Activated T-helper 17 cell treated with anti-CD3 and anti-CD28 coated beads, Interleukin-2, amount 50 U/mL, for 72 hours (primary cell): ENCODE results near the gene HSP90AA1. TPM values are rescaled to one million over a fixed set of nuclear protein-coding genes. Genes with fewer than 3 reads are reported as not detected.

Source experiments
- ATAC-seq: fragments of 150-1000 bp; cut with Tn5 transposase; replicated peaks from 2 replicates; pipeline ENCODE4 v1.10.0; 2021; ENCODE audit warnings: mild to moderate bottlenecking, moderate library complexity
- H3K27ac Mint-ChIP-seq: one replicate; pipeline ENCODE4 v1.8.0; 2022; ENCODE audit warnings: mixed read lengths
- H3K27me3 Mint-ChIP-seq: one replicate; pipeline ENCODE4 v1.8.0; 2022; ENCODE audit warnings: mixed read lengths
- H3K36me3 Mint-ChIP-seq: one replicate; pipeline ENCODE4 v1.8.0; 2022; ENCODE audit warnings: low read depth, mild to moderate bottlenecking, mixed read lengths
- H3K4me1 Mint-ChIP-seq: one replicate; pipeline ENCODE4 v1.8.0; 2022; ENCODE audit warnings: mixed read lengths
- H3K4me3 Mint-ChIP-seq: one replicate; pipeline ENCODE4 v1.8.0; 2022; ENCODE audit warnings: mild to moderate bottlenecking, mixed read lengths
- H3K9me3 Mint-ChIP-seq: one replicate; pipeline ENCODE4 v1.8.0; 2022; ENCODE audit warnings: mixed read lengths
- total RNA-seq, 2 donors: library from RNA; stranded (reverse); gene quantifications; one replicate each; pipeline ENCODE4 v1.2.3, GENCODE V29; 2022

The HSP90AA1 gene
- total RNA-seq, 2 donors from 2014 or later = 639 to 1,352 TPM

GRCh38 chr14:102105369-102105768 is 18.5 kb upstream of the HSP90AA1 start:
- no peaks in the 10 kb centered on the region for H3K9me3 Mint-ChIP-seq
- no peak for ATAC-seq
- H3K27ac Mint-ChIP-seq = no peak overlapping the region
- no peak overlapping the region for H3K4me3 Mint-ChIP-seq
- H3K4me1 Mint-ChIP-seq = no peaks in the 10 kb centered on the region
- H3K27me3 Mint-ChIP-seq = no peaks in the 10 kb centered on the region
- no peaks in the 10 kb centered on the region for H3K36me3 Mint-ChIP-seq

DNA sequence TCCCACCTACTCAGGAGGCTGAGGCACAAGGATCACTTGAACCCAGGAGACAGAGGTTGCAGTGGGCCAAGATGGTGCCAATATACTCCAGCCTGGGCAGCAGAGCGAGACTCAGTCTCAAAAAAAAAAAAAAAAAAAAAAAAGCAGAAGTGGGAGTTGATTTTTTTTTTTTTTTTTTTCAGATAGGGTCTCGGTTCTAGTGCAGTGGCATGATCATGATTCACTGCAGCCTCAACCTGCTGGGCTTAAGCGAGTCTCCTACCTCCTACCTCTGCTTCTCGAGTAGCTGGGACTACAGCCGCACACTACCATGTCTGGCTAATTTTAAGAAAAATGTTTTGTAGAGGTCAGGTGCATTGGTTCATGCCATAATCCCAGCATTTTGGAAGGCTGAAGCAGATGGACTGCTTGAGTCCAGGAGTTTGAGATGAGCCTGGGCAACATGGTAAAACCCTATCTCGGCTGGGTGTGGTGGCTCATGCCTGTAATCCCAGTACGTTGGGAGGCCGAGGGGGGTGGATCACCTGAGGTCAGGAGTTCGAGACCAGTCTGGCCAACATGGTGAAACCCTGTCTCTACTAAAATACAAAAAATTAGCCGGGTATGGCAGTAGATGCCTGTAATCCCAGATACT is 16.3 kb upstream of the HSP90AA1 start:
- H3K9me3 Mint-ChIP-seq = no peaks in the 10 kb centered on the region
- no peaks in the 10 kb centered on the region for H3K4me1 Mint-ChIP-seq
- no peak for ATAC-seq
- H3K27ac Mint-ChIP-seq = no peak overlapping the region
- no peaks in the 10 kb centered on the region for H3K27me3 Mint-ChIP-seq
- H3K36me3 Mint-ChIP-seq = no peaks in the 10 kb centered on the region
- H3K4me3 Mint-ChIP-seq = no peak overlapping the region

DNA sequence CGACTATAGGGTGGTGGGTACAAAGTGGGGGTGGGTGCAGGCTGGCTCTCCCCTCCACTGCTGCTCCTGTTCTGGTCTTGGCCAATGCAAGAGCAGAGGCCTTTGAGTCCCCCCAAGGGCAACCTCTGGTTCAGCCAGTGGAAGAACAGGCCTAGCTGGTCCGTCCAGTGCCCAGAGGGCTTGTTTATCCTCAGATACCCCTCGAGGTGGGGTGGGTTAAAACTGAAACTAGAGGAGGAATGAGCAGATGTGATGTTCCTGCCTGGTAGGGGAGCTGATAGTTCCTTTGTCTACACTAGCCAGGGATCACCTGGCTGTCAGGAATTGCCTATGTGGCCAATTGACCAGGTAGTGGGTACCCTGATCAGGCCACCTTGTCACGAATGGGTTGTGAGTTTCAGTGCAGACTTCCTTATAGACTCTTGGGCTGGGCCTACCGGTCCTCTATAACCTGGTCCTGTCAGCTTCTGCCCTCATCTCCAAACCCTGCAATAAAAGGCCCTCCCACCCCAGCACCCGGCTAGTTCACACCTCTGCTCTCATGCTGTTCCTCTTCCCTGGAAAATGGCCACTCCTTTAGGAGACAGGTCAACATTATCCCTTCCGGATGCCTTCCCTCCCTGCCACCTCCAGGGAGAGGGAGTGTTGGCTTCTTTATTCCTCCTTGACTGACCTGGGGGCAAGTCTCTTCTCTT is 10.7 kb upstream of the HSP90AA1 start:
- H3K9me3 Mint-ChIP-seq = no peaks in the 10 kb centered on the region
- H3K4me1 Mint-ChIP-seq = peaks cover 25% of the 10 kb centered on the region
- H3K27ac Mint-ChIP-seq = no peak overlapping the region
- ATAC-seq = no peak
- no peak overlapping the region for H3K4me3 Mint-ChIP-seq
- no peaks in the 10 kb centered on the region for H3K27me3 Mint-ChIP-seq
- no peaks in the 10 kb centered on the region for H3K36me3 Mint-ChIP-seq

DNA sequence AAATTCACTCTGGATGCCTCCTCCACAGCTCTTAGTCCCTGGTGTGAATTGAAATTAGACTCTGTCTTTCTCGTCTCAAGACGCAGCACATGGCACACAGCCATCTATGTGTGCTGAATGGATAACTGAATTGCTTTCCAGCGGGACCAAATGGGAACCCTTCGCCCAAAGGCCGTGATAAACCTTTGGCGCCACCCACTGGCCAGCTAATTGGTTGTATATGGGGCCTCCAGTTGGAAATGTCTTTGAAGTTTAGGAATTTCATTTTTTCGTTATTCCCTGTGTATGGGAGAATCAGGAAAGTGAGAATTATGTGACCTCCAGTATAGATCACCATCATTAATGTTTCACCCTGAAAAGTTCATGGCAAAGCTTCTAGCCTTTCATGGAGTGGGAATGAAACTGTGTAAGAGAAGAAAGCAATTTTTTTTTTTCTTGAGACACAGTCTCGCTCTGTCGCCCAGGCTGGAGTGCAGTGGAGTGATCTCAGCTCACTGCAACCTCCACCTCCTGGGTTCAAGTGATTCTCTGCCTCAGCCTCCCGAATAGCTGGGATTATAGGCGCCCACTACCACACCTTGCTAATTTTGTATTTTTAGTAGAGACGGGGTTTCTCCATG is 9.8 kb upstream of the HSP90AA1 start:
- Mint-ChIP-seq H3K4me3 (peak overlapping the region; percentile 10), H3K27ac (peak overlapping the region; percentile 20), H3K9me3 (no peaks in the 10 kb centered on the region), H3K27me3 (no peaks in the 10 kb centered on the region), H3K36me3 (no peaks in the 10 kb centered on the region), H3K4me1 (peaks cover 25% of the 10 kb centered on the region)
- peak; percentile 81 for ATAC-seq

- Mint-ChIP-seq H3K36me3 (no peaks in the 10 kb centered on the region), H3K9me3 (no peaks in the 10 kb centered on the region)
These were observed 9.2 kb upstream of the HSP90AA1 start for GRCh38 chr14:102095871-102096568.

GRCh38 chr14:102095231-102095870 is 8.5 kb upstream of the HSP90AA1 start:
- ATAC-seq = peak; percentile 67
- H3K27ac Mint-ChIP-seq = peak overlapping the region; percentile 55
- H3K9me3 Mint-ChIP-seq = no peaks in the 10 kb centered on the region
- H3K4me3 Mint-ChIP-seq = peak overlapping the region; percentile 10
- no peaks in the 10 kb centered on the region for H3K36me3 Mint-ChIP-seq
- H3K4me1 Mint-ChIP-seq = peaks cover 25% of the 10 kb centered on the region
- H3K27me3 Mint-ChIP-seq = no peaks in the 10 kb centered on the region

More at GRCh38 chr14:102095871-102096568, 9.2 kb upstream of the HSP90AA1 start:
- H3K27ac Mint-ChIP-seq = peak overlapping the region; percentile 20
- peaks cover 25% of the 10 kb centered on the region for H3K4me1 Mint-ChIP-seq
- H3K4me3 Mint-ChIP-seq = peak overlapping the region; percentile 10
- no peaks in the 10 kb centered on the region for H3K27me3 Mint-ChIP-seq
- ATAC-seq = peak; percentile 18

DNA sequence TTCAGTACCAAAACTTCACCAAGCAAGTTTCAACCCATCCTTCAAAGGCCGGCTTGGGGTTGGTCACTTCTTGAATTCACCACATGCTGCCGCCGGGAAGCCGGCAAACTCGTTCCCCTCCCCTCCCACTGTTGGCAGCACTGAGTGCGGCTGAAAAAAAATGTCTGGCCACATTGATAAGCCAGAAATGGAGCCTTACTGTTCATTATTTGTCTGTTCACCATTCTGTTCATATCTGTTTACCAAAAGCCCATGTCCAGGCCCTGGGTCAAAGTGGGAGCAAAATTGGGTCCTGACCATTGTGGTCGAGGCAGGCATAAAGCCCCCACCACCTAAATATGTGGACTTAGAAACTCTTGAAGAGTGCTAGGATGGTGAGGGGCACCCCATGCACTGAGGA is 7.3 kb upstream of the HSP90AA1 start:
- Mint-ChIP-seq H3K9me3 (no peaks in the 10 kb centered on the region), H3K4me1 (peaks cover 34% of the 10 kb centered on the region), H3K4me3 (no peak overlapping the region), H3K36me3 (peaks cover 4% of the 10 kb centered on the region), H3K27me3 (no peaks in the 10 kb centered on the region), H3K27ac (no peak overlapping the region)
- no peak for ATAC-seq

- Mint-ChIP-seq H3K4me3 (no peak overlapping the region), H3K4me1 (peaks cover 43% of the 10 kb centered on the region), H3K36me3 (peaks cover 6% of the 10 kb centered on the region), H3K9me3 (no peaks in the 10 kb centered on the region), H3K27me3 (no peaks in the 10 kb centered on the region), H3K27ac (no peak overlapping the region)
- no peak for ATAC-seq
These were observed 6.0 kb upstream of the HSP90AA1 start for GRCh38 chr14:102092806-102093205.

- Mint-ChIP-seq H3K4me1 (peaks cover 34% of the 10 kb centered on the region), H3K36me3 (peaks cover 14% of the 10 kb centered on the region), H3K27ac (no peak overlapping the region), H3K4me3 (no peak overlapping the region), H3K27me3 (no peaks in the 10 kb centered on the region), H3K9me3 (no peaks in the 10 kb centered on the region)
- no peak for ATAC-seq
These were observed 3.9 kb upstream of the HSP90AA1 start for GRCh38 chr14:102090713-102091112.

GRCh38 chr14:102089621-102090343 is 2.9 kb upstream of the HSP90AA1 start:
- peak overlapping the region; percentile 91 for H3K27ac Mint-ChIP-seq
- peaks cover 27% of the 10 kb centered on the region for H3K4me1 Mint-ChIP-seq
- H3K4me3 Mint-ChIP-seq = peak overlapping the region; percentile 92
- H3K9me3 Mint-ChIP-seq = no peaks in the 10 kb centered on the region
- H3K27me3 Mint-ChIP-seq = no peaks in the 10 kb centered on the region
- peaks cover 23% of the 10 kb centered on the region for H3K36me3 Mint-ChIP-seq
- no peak for ATAC-seq

- Mint-ChIP-seq H3K27me3 (no peaks in the 10 kb centered on the region), H3K9me3 (no peaks in the 10 kb centered on the region)
- ATAC-seq = no peak
These were observed 1.4 kb upstream of the HSP90AA1 start for GRCh38 chr14:102088012-102088792.

DNA sequence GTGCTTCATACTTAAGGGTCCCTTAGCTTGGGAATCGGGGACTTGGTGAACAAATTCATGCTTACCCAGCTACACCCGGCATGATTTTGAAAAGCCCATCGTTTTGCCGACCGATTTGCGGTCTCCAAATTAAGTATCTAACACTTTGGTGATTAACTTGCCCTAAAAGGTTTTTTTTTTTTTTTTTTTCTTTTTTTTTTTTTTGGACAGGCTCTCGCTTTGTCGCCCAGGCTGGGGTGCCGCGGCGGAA is 843 bp upstream of the HSP90AA1 start:
- H3K27ac Mint-ChIP-seq = peak overlapping the region; percentile 91
- H3K9me3 Mint-ChIP-seq = no peaks in the 10 kb centered on the region
- ATAC-seq = no peak
- H3K36me3 Mint-ChIP-seq = peaks cover 44% of the 10 kb centered on the region
- peak overlapping the region; percentile 92 for H3K4me3 Mint-ChIP-seq
- no peaks in the 10 kb centered on the region for H3K27me3 Mint-ChIP-seq
- H3K4me1 Mint-ChIP-seq = peaks cover 38% of the 10 kb centered on the region

More at GRCh38 chr14:102088012-102088792, 1.4 kb upstream of the HSP90AA1 start:
- peaks cover 33% of the 10 kb centered on the region for H3K4me1 Mint-ChIP-seq
- H3K4me3 Mint-ChIP-seq = peak overlapping the region; percentile 92
- H3K27ac Mint-ChIP-seq = peak overlapping the region; percentile 91
- peaks cover 39% of the 10 kb centered on the region for H3K36me3 Mint-ChIP-seq

DNA sequence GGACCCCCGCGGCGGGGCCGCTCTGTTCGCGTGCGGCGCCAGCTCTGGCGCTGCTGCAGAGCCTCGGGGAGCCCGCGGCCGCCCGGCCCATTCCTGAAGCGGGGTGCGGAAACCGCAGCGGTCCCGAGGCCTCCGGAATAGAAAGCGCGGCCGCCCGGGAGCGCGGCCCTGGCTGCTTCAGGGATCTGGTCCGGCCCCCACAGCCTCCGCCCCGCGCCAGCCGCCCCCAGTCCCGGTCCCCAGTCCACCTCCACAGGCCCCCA is 204 bp downstream of the HSP90AA1 start:
- no peak for ATAC-seq
- Mint-ChIP-seq H3K27me3 (no peaks in the 10 kb centered on the region), H3K36me3 (peaks cover 55% of the 10 kb centered on the region), H3K4me3 (peak overlapping the region; percentile 94), H3K27ac (peak overlapping the region; percentile 89), H3K4me1 (peaks cover 46% of the 10 kb centered on the region), H3K9me3 (no peaks in the 10 kb centered on the region)
